Esophagus squamous epithelium (tissue), 4 donors: ENCODE results near the gene HSPG2.

ENCODE experiments used
- POLR2A ChIP-seq, 4 donors: fragments of 450-650 bp; IDR thresholded peaks; one replicate each; pipeline ENCODE4 v1.6.1; 2017; ENCODE audit warnings: antibody characterized with exemption in 4 of 4, mild to moderate bottlenecking in 4 of 4, moderate library complexity in 3 of 4
- TF ChIP-seq, protein P1 (sequence below), 6 experiments: fragments of 450-650 bp in 4 of 6; fragments of 200-600 bp in 2 of 6; sonication (generic) in 2 of 6; IDR thresholded peaks; one replicate each; pipeline ENCODE4 v1.5.1; 2016 to 2019; ENCODE audit warnings: antibody characterized with exemption in 6 of 6, mild to moderate bottlenecking in 4 of 6, moderate library complexity in 4 of 6

DNA sequence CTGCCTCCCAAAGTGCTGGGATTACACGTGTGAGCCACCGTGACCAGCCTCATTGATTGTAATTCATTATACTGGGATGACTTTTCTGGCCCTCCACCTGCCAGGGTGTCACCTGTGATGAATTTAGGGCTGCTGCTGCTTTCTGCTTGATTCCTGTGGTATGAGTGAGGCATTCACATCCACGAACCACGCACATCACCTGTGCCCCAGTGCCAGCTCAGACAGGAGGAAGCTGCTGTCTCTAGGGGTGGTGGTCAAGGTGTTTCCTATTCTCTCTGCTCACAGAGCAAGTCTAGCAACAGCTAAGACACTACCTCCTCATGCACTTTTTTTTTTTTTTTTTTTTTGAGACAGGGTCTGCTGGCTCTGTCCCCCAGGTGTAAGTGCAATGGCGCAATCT is 137.4 kb downstream of the HSPG2 start:
- TF ChIP-seq, protein P1, sequence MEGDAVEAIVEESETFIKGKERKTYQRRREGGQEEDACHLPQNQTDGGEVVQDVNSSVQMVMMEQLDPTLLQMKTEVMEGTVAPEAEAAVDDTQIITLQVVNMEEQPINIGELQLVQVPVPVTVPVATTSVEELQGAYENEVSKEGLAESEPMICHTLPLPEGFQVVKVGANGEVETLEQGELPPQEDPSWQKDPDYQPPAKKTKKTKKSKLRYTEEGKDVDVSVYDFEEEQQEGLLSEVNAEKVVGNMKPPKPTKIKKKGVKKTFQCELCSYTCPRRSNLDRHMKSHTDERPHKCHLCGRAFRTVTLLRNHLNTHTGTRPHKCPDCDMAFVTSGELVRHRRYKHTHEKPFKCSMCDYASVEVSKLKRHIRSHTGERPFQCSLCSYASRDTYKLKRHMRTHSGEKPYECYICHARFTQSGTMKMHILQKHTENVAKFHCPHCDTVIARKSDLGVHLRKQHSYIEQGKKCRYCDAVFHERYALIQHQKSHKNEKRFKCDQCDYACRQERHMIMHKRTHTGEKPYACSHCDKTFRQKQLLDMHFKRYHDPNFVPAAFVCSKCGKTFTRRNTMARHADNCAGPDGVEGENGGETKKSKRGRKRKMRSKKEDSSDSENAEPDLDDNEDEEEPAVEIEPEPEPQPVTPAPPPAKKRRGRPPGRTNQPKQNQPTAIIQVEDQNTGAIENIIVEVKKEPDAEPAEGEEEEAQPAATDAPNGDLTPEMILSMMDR (IDR thresholded peaks at IDR 0.05): no peak
- TF ChIP-seq POLR2A (IDR thresholded peaks at IDR 0.05): no peak
